Neural cell (in vitro differentiated cells): ENCODE measurements around the gene MAPK8IP2. TPM values are rescaled to one million over a fixed set of nuclear protein-coding genes. Genes with fewer than 3 reads are reported as not detected.

Experiments
- H2AFZ ChIP-seq: fragments of 200-600, 300-800 bp; sonication (generic), shearing (Covaris generic); 2 replicates; pipeline ENCODE4 v1.6.0; 2014; ENCODE audit warnings: low read depth, mild to moderate bottlenecking, antibody characterized with exemption, low read length, moderate library complexity
- H3F3A ChIP-seq: fragments of 200-600 bp; shearing (Covaris generic); 2 replicates; pipeline ENCODE4 v1.6.1; 2016; ENCODE audit warnings: mild to moderate bottlenecking, moderate library complexity, mixed read lengths, antibody characterized with exemption, low read length; ENCODE audit not compliant: insufficient read depth, poor library complexity, severe bottlenecking
- H3K27ac ChIP-seq: fragments of 200-600, 300-800 bp; sonication (generic), shearing (Covaris generic); 2 replicates; pipeline ENCODE4 v1.5.1; 2014; ENCODE audit warnings: mild to moderate bottlenecking, low read length, moderate library complexity
- H3K27me3 ChIP-seq: fragments of 300-800, 200-600 bp; sonication (generic), shearing (Covaris generic); 2 replicates; pipeline ENCODE4 v1.6.0; 2014; ENCODE audit warnings: mild to moderate bottlenecking, low read depth, low read length, moderate library complexity; ENCODE audit not compliant: insufficient read depth
- H3K36me3 ChIP-seq: fragments of 300-800, 200-600 bp; sonication (generic), shearing (Covaris generic); 2 replicates; pipeline ENCODE4 v1.5.1; 2014; ENCODE audit warnings: mild to moderate bottlenecking, antibody characterized with exemption, low read length, moderate library complexity; ENCODE audit not compliant: insufficient read depth
- H3K4me2 ChIP-seq: fragments of 300-800, 200-600 bp; sonication (generic), shearing (Covaris generic); 2 replicates; pipeline ENCODE4 v1.6.0; 2014; ENCODE audit warnings: mild to moderate bottlenecking, low read length
- H3K4me3 ChIP-seq: fragments of 300-800, 200-600 bp; sonication (generic), shearing (Covaris generic); 2 replicates; pipeline ENCODE4 v1.5.1; 2014; ENCODE audit warnings: mild to moderate bottlenecking, low read length, moderate library complexity
- H3K79me2 ChIP-seq: fragments of 200-600 bp; shearing (Covaris generic); replicated peaks from 2 replicates; pipeline ENCODE4 v1.6.0; 2014; ENCODE audit warnings: mild to moderate bottlenecking, low read length, moderate library complexity; ENCODE audit not compliant: insufficient read depth
- H3K9ac ChIP-seq: fragments of 300-800, 200-600 bp; sonication (generic), shearing (Covaris generic); 2 replicates; pipeline ENCODE4 v1.6.1; 2016; ENCODE audit warnings: mild to moderate bottlenecking, low read length, mixed read lengths
- H3K9me2 ChIP-seq: fragments of 200-600 bp; shearing (Covaris generic); 2 replicates; pipeline ENCODE4 v1.6.1; 2016; ENCODE audit warnings: mild to moderate bottlenecking, low read length, mixed read lengths; ENCODE audit not compliant: insufficient read depth
- H3K9me3 ChIP-seq: fragments of 200-600, 300-800 bp; sonication (generic), shearing (Covaris generic); 2 replicates; pipeline ENCODE4 v1.6.1; 2016; ENCODE audit warnings: mild to moderate bottlenecking, mixed run types, low read length, moderate library complexity, mixed read lengths
- H4K20me1 ChIP-seq: fragments of 200-600 bp; shearing (Covaris generic); 2 replicates; pipeline ENCODE4 v1.6.1; 2016; ENCODE audit warnings: mild to moderate bottlenecking, mixed run types; ENCODE audit not compliant: insufficient read depth
- CTCF ChIP-seq: fragments of 450-650 bp; IDR thresholded peaks from 2 replicates; pipeline ENCODE4 v1.5.1; 2014; ENCODE audit warnings: antibody characterized with exemption, mild to moderate bottlenecking, moderate library complexity; ENCODE audit not compliant: poor library complexity, severe bottlenecking
- EP300 ChIP-seq: fragments of 450-650 bp; conservative IDR thresholded peaks from 2 replicates; pipeline ENCODE4 v1.6.1; 2014; ENCODE audit warnings: antibody characterized with exemption, mild to moderate bottlenecking, moderate library complexity; ENCODE audit not compliant: poor library complexity, severe bottlenecking
- EZH2 ChIP-seq: fragments of 200-600, 300-800 bp; shearing (Covaris generic), sonication (generic); IDR thresholded peaks from 2 replicates; pipeline ENCODE4 v1.6.1; 2014; ENCODE audit warnings: antibody characterized with exemption, low read length, borderline replicate concordance, mild to moderate bottlenecking; ENCODE audit not compliant: insufficient read depth, poor library complexity, severe bottlenecking
- MXI1 ChIP-seq: fragments of 450-650 bp; conservative IDR thresholded peaks from 2 replicates; pipeline ENCODE4 v1.6.1; 2014; ENCODE audit warnings: antibody characterized with exemption, mild to moderate bottlenecking; ENCODE audit not compliant: poor library complexity, severe bottlenecking
- POLR2AphosphoS5 ChIP-seq: IDR thresholded peaks from 2 replicates; pipeline ENCODE4 v1.6.1; 2012
- RAD21 ChIP-seq: fragments of 450-650 bp; conservative IDR thresholded peaks from 2 replicates; pipeline ENCODE4 v1.6.1; 2014; ENCODE audit warnings: antibody characterized with exemption, mild to moderate bottlenecking, moderate library complexity
- REST ChIP-seq: IDR thresholded peaks from 2 replicates; pipeline ENCODE4 v1.6.1; 2012; ENCODE audit warnings: borderline replicate concordance
- SMC3 ChIP-seq: fragments of 450-650 bp; conservative IDR thresholded peaks from 2 replicates; pipeline ENCODE4 v1.6.1; 2014; ENCODE audit warnings: antibody characterized with exemption, mild to moderate bottlenecking, moderate library complexity; ENCODE audit not compliant: poor library complexity
- TAF1 ChIP-seq: IDR thresholded peaks from 2 replicates; pipeline ENCODE4 v1.6.1; 2012; ENCODE audit warnings: low read depth
- polyA plus RNA-seq: library from polyadenylated mRNA; depleted of rRNA; stranded (reverse); fragments of >200 nt; gene quantifications from 2 replicates; pipeline ENCODE4 v1.2.3, GENCODE V29; 2014

Gene MAPK8IP2
- polyA plus RNA-seq, 1 donor from 2014 or later: 48.0 TPM

- peak overlapping the region; percentile 55 for H3K4me2 ChIP-seq
- H3K9me3 ChIP-seq: no peaks in the 10 kb centered on the region
- H4K20me1 ChIP-seq: no peaks in the 10 kb centered on the region
- peak overlapping the region; percentile 61 for H3K9ac ChIP-seq
- no peaks in the 10 kb centered on the region for H3K9me2 ChIP-seq
- TF ChIP-seq SMC3 (no peak), CTCF (no peak), EP300 (no peak), TAF1 (no peak), EZH2 (no peak), POLR2AphosphoS5 (no peak), RAD21 (no peak), REST (no peak), MXI1 (no peak)
- no peak overlapping the region for H2AFZ ChIP-seq
- no peaks in the 10 kb centered on the region for H3K79me2 ChIP-seq
- no peaks in the 10 kb centered on the region for H3K36me3 ChIP-seq
- H3K4me3 ChIP-seq: peak overlapping the region; percentile 77
- no peaks in the 10 kb centered on the region for H3F3A ChIP-seq
- H3K27ac ChIP-seq: no peak overlapping the region
- H3K27me3 ChIP-seq: no peaks in the 10 kb centered on the region
These were observed 26.5 kb downstream of the MAPK8IP2 start for GRCh38 chr22:50626850-50627641.

GRCh38 chr22:50627642-50628542, 27.3 kb downstream of the MAPK8IP2 start, which contains the start of gene ARSA:
Gene ARSA (minus strand): TSS chr22:50628152. CDS start chr22:50627779, 373 bp downstream.
- peak within 1 kb of the TSS; percentile 98 for H3K4me2 ChIP-seq
- peak within 1 kb of the TSS; percentile 41 for H2AFZ ChIP-seq
- H3K27me3 ChIP-seq: no peaks in the 10 kb centered on the region
- no peaks in the 10 kb centered on the region for H3K36me3 ChIP-seq
- H3K9ac ChIP-seq: peak within 1 kb of the TSS; percentile 67
- no peaks in the 10 kb centered on the region for H3K9me2 ChIP-seq
- peak within 1 kb of the TSS; percentile 77 for H3K4me3 ChIP-seq
- no peaks in the 10 kb centered on the region for H3F3A ChIP-seq
- H4K20me1 ChIP-seq: no peaks in the 10 kb centered on the region
- H3K27ac ChIP-seq: peak within 1 kb of the TSS; percentile 41
- TF ChIP-seq REST: peak; percentile 39
- TF ChIP-seq MXI1: peak; percentile 88
- peak; percentile 34 for TF ChIP-seq TAF1
- TF ChIP-seq CTCF: peak; percentile 39
- TF ChIP-seq RAD21: peak; percentile 48
- no peak for TF ChIP-seq SMC3
- TF ChIP-seq POLR2AphosphoS5: peak; percentile 73
- no peak for TF ChIP-seq EZH2
- TF ChIP-seq EP300: no peak
- H3K9me3 ChIP-seq: no peaks in the 10 kb centered on the region
- H3K79me2 ChIP-seq: no peaks in the 10 kb centered on the region
